HUES48 (cell line): Measurements from ENCODE around the gene ADGRF5.

ENCODE experiments used
- H3K27ac ChIP-seq: one replicate; pipeline ENCODE4 v1.7.0; 2013; ENCODE audit warnings: low read depth, low read length, inconsistent platforms
- H3K27me3 ChIP-seq: 2 replicates; pipeline ENCODE4 v1.6.1; 2013; ENCODE audit warnings: mild to moderate bottlenecking, low read length; ENCODE audit not compliant: control insufficient read depth, insufficient read depth
- H3K36me3 ChIP-seq: 2 replicates; pipeline ENCODE4 v1.6.1; 2013; ENCODE audit warnings: low read length; ENCODE audit not compliant: control insufficient read depth, insufficient read depth
- H3K4me1 ChIP-seq: 2 replicates; pipeline ENCODE4 v1.6.1; 2013; ENCODE audit warnings: mild to moderate bottlenecking, low read length; ENCODE audit not compliant: control insufficient read depth, insufficient read depth
- H3K4me3 ChIP-seq: 2 replicates; pipeline ENCODE4 v1.5.1; 2013; ENCODE audit warnings: mild to moderate bottlenecking, low read depth, low read length
- H3K9ac ChIP-seq: 2 replicates; pipeline ENCODE4 v1.6.1; 2013; ENCODE audit warnings: mild to moderate bottlenecking, low read depth, low read length, moderate library complexity
- H3K9me3 ChIP-seq: 2 replicates; pipeline ENCODE4 v1.6.1; 2013; ENCODE audit warnings: low read length; ENCODE audit not compliant: control insufficient read depth, insufficient read depth

The ADGRF5 gene

GRCh38 chr6:46954837-46955451 is 33.2 kb upstream of the ADGRF5 start:
- peaks cover 5% of the 10 kb centered on the region; the same call in 1 of the 2 replicates for H3K4me1 ChIP-seq
- no peak overlapping the region for H3K9ac ChIP-seq
- H3K27me3 ChIP-seq: no peaks in the 10 kb centered on the region
- no peak overlapping the region for H3K27ac ChIP-seq
- no peaks in the 10 kb centered on the region for H3K9me3 ChIP-seq
- H3K36me3 ChIP-seq: no peaks in the 10 kb centered on the region
- no peak overlapping the region for H3K4me3 ChIP-seq

- Histone ChIP-seq H3K27me3 (no peaks in the 10 kb centered on the region), H3K9me3 (no peaks in the 10 kb centered on the region), H3K4me3 (no peak overlapping the region), H3K36me3 (no peaks in the 10 kb centered on the region), H3K4me1 (peaks cover 5% of the 10 kb centered on the region; the same call in 1 of the 2 replicates), H3K9ac (no peak overlapping the region), H3K27ac (no peak overlapping the region)
These were observed 32.2 kb upstream of the ADGRF5 start for GRCh38 chr6:46953921-46954320.

- Histone ChIP-seq H3K27ac (no peak overlapping the region), H3K4me1 (no peaks in the 10 kb centered on the region), H3K27me3 (no peaks in the 10 kb centered on the region), H3K4me3 (no peak overlapping the region), H3K9ac (no peak overlapping the region), H3K9me3 (no peaks in the 10 kb centered on the region), H3K36me3 (no peaks in the 10 kb centered on the region)
These were observed 28.0 kb upstream of the ADGRF5 start for GRCh38 chr6:46949632-46950280.

- no peak overlapping the region for H3K9ac ChIP-seq
- no peak overlapping the region for H3K4me3 ChIP-seq
- no peaks in the 10 kb centered on the region for H3K4me1 ChIP-seq
- H3K27ac ChIP-seq: no peak overlapping the region
- no peaks in the 10 kb centered on the region for H3K27me3 ChIP-seq
- no peaks in the 10 kb centered on the region for H3K9me3 ChIP-seq
- H3K36me3 ChIP-seq: no peaks in the 10 kb centered on the region
These were observed 27.0 kb upstream of the ADGRF5 start for GRCh38 chr6:46948699-46949098.

GRCh38 chr6:46947497-46947896 is 25.8 kb upstream of the ADGRF5 start:
- Histone ChIP-seq H3K27ac (no peak overlapping the region), H3K36me3 (no peaks in the 10 kb centered on the region), H3K27me3 (no peaks in the 10 kb centered on the region), H3K9ac (no peak overlapping the region), H3K9me3 (no peaks in the 10 kb centered on the region), H3K4me1 (no peaks in the 10 kb centered on the region), H3K4me3 (no peak overlapping the region)

GRCh38 chr6:46940433-46941226 is 18.9 kb upstream of the ADGRF5 start:
- no peaks in the 10 kb centered on the region for H3K9me3 ChIP-seq
- peaks cover 6% of the 10 kb centered on the region; the same call in 1 of the 2 replicates for H3K4me1 ChIP-seq
- no peak overlapping the region for H3K27ac ChIP-seq
- no peaks in the 10 kb centered on the region for H3K27me3 ChIP-seq
- H3K4me3 ChIP-seq: no peak overlapping the region
- H3K36me3 ChIP-seq: no peaks in the 10 kb centered on the region
- H3K9ac ChIP-seq: no peak overlapping the region

GRCh38 chr6:46937642-46938041 is 15.9 kb upstream of the ADGRF5 start:
- no peak overlapping the region for H3K9ac ChIP-seq
- peaks cover 8% of the 10 kb centered on the region; the same call in 1 of the 2 replicates for H3K4me1 ChIP-seq
- H3K9me3 ChIP-seq: no peaks in the 10 kb centered on the region
- no peak overlapping the region for H3K27ac ChIP-seq
- no peak overlapping the region for H3K4me3 ChIP-seq
- no peaks in the 10 kb centered on the region for H3K27me3 ChIP-seq
- no peaks in the 10 kb centered on the region for H3K36me3 ChIP-seq

GRCh38 chr6:46935687-46936086 is 13.9 kb upstream of the ADGRF5 start:
- H3K4me3 ChIP-seq: no peak overlapping the region
- H3K9me3 ChIP-seq: no peaks in the 10 kb centered on the region
- H3K9ac ChIP-seq: no peak overlapping the region
- no peak overlapping the region for H3K27ac ChIP-seq
- peaks cover 8% of the 10 kb centered on the region; the same call in 1 of the 2 replicates for H3K4me1 ChIP-seq
- H3K36me3 ChIP-seq: no peaks in the 10 kb centered on the region
- H3K27me3 ChIP-seq: no peaks in the 10 kb centered on the region

GRCh38 chr6:46933751-46934150 is 12.0 kb upstream of the ADGRF5 start:
- Histone ChIP-seq H3K4me1 (peaks cover 8% of the 10 kb centered on the region; the same call in 1 of the 2 replicates), H3K27ac (no peak overlapping the region), H3K27me3 (no peaks in the 10 kb centered on the region), H3K4me3 (no peak overlapping the region), H3K9me3 (no peaks in the 10 kb centered on the region), H3K9ac (no peak overlapping the region), H3K36me3 (no peaks in the 10 kb centered on the region)

GRCh38 chr6:46932526-46933319 is 11.0 kb upstream of the ADGRF5 start:
- peaks cover 8% of the 10 kb centered on the region; the same call in 1 of the 2 replicates for H3K4me1 ChIP-seq
- no peak overlapping the region for H3K9ac ChIP-seq

More at GRCh38 chr6:46932526-46933319, 11.0 kb upstream of the ADGRF5 start:
- Histone ChIP-seq H3K27me3 (no peaks in the 10 kb centered on the region), H3K36me3 (no peaks in the 10 kb centered on the region), H3K27ac (no peak overlapping the region), H3K4me3 (no peak overlapping the region), H3K9me3 (no peaks in the 10 kb centered on the region)
